CD4-positive, alpha-beta T cell (primary cell): ENCODE data around the gene AFF2. TPM values are rescaled to one million over a fixed set of nuclear protein-coding genes. Genes with fewer than 3 reads are reported as not detected.

Experiments used
- ATAC-seq: fragments of 200-7000 bp; cut with Tn5 transposase; one replicate; pipeline ENCODE4 v1.10.0; 2022; ENCODE audit warnings: mild to moderate bottlenecking; ENCODE audit not compliant: poor library complexity
- CTCF ChIA-PET: fragments of 350-600 bp; sonication (Branson Sonifier 250); formaldehyde crosslinking; loops from one replicate; lab custom pipeline; 2021; ENCODE audit warnings: antibody characterized with exemption, inconsistent platforms; lab: Charles Lee
- POLR2A ChIA-PET: fragments of 350-600 bp; sonication (Branson Sonifier 250); formaldehyde crosslinking; loops from one replicate; lab custom pipeline; 2021; ENCODE audit warnings: antibody characterized with exemption, inconsistent platforms; lab: Charles Lee
- DNase-seq, 14 experiments: peaks; one replicate each; pipeline ENCODE4 v3.0.0-alpha.2; 2013 to 2020; ENCODE audit warnings: mixed read lengths in 2 of 14
- H3K27ac ChIP-seq, 2 donors: one replicate each; pipeline versions ENCODE4 v1.5.1 to v1.7.0; 2013; ENCODE audit warnings: low read length in 2 of 2, low read depth in 1 of 2, mild to moderate bottlenecking in 1 of 2
- H3K27me3 ChIP-seq, 2 experiments: 1 replicate in 1 of 2; 2 replicates in 1 of 2; pipeline versions ENCODE4 v1.6.1 to v1.7.0; 2013; ENCODE audit warnings: low read length in 2 of 2, control low read depth in 1 of 2, mild to moderate bottlenecking in 1 of 2, moderate library complexity in 1 of 2; ENCODE audit not compliant: insufficient read depth in 2 of 2, control insufficient read depth in 1 of 2
- H3K36me3 ChIP-seq: one replicate; pipeline ENCODE4 v1.6.1; 2013; ENCODE audit warnings: low read length, control low read depth; ENCODE audit not compliant: insufficient read depth
- H3K4me1 ChIP-seq: one replicate; pipeline ENCODE4 v1.6.1; 2013; ENCODE audit warnings: low read length, control low read depth; ENCODE audit not compliant: insufficient read depth
- H3K4me3 ChIP-seq: one replicate; pipeline ENCODE4 v1.5.1; 2013; ENCODE audit warnings: mild to moderate bottlenecking, low read length, moderate library complexity
- H3K9me3 ChIP-seq, 2 experiments: 1 replicate in 1 of 2; 2 replicates in 1 of 2; pipeline versions ENCODE4 v1.6.1 to v1.7.0; 2013; ENCODE audit warnings: low read length in 2 of 2, mild to moderate bottlenecking in 2 of 2, control low read depth in 1 of 2, moderate library complexity in 1 of 2; ENCODE audit not compliant: control insufficient read depth in 1 of 2, insufficient read depth in 1 of 2
- H3K27ac Mint-ChIP-seq: one replicate; pipeline ENCODE4 v1.8.0; 2020; ENCODE audit warnings: mixed read lengths
- H3K27me3 Mint-ChIP-seq: one replicate; pipeline ENCODE4 v1.8.0; 2021; ENCODE audit warnings: mixed read lengths
- H3K36me3 Mint-ChIP-seq: one replicate; pipeline ENCODE4 v1.8.0; 2021; ENCODE audit warnings: low read depth, mixed read lengths
- H3K4me1 Mint-ChIP-seq: one replicate; pipeline ENCODE4 v1.8.0; 2021; ENCODE audit warnings: low read depth, mixed read lengths
- H3K4me3 Mint-ChIP-seq: one replicate; pipeline ENCODE4 v1.8.0; 2020; ENCODE audit warnings: mild to moderate bottlenecking, mixed read lengths
- H3K9me3 Mint-ChIP-seq: one replicate; pipeline ENCODE4 v1.8.0; 2020; ENCODE audit warnings: mixed read lengths
- CTCF ChIP-seq: fragments of 200-600 bp; IDR thresholded peaks from one replicate; pipeline ENCODE4 v1.8.0; 2022; ENCODE audit warnings: antibody characterized with exemption, mild to moderate bottlenecking
- intact Hi-C, 2 experiments: fragments of 100-400 bp; cut with DNase I in 1 of 2; cut with micrococcal nuclease in 1 of 2; formaldehyde crosslinking; loops; one replicate each; pipeline versions ENCODE4 v1.15.1 to v1.9.0; 2023 to 2025; cut with DNase I, micrococcal nuclease
- total RNA-seq, 174 experiments: library from RNA in 2 of 174; stranded (reverse) in 2 of 174; gene quantifications; one replicate each; pipeline ENCODE4 v1.2.3 and lab custom pipeline; 2021 to 2026

The AFF2 gene
- total RNA-seq, 2 experiments from 2014 or later = 5.9 to 6.2 TPM

- intact Hi-C loops = no loop called here
- no peaks in the 10 kb centered on the region for H3K27me3 Mint-ChIP-seq
- no peak overlapping the region for H3K4me3 ChIP-seq
- no peak for ATAC-seq
- H3K4me1 Mint-ChIP-seq = no peaks in the 10 kb centered on the region
- no peak for DNase-seq
- no peak overlapping the region for H3K4me3 Mint-ChIP-seq
- POLR2A ChIA-PET = no interaction called here
- H3K27ac ChIP-seq = no peak overlapping the region
- no peaks in the 10 kb centered on the region for H3K27me3 ChIP-seq
- no peak overlapping the region for H3K27ac Mint-ChIP-seq
- no peak for TF ChIP-seq CTCF
- no peaks in the 10 kb centered on the region for H3K36me3 ChIP-seq
- H3K9me3 Mint-ChIP-seq = no peaks in the 10 kb centered on the region
- H3K9me3 ChIP-seq = no peaks in the 10 kb centered on the region
- H3K36me3 Mint-ChIP-seq = no peaks in the 10 kb centered on the region
- CTCF ChIA-PET = no interaction called here
- H3K4me1 ChIP-seq = no peaks in the 10 kb centered on the region
Observed at GRCh38 chrX:148811236-148811635, 310.8 kb downstream of the AFF2 start.

- ChIA-PET CTCF (no interaction called here), POLR2A (no interaction called here)
- no peak overlapping the region for H3K4me3 Mint-ChIP-seq
- no peak overlapping the region for H3K27ac ChIP-seq
- no peaks in the 10 kb centered on the region for H3K27me3 ChIP-seq
- no peak for TF ChIP-seq CTCF
- H3K4me3 ChIP-seq = no peak overlapping the region
- no peaks in the 10 kb centered on the region for H3K36me3 ChIP-seq
- DNase-seq = no peak
- H3K4me1 Mint-ChIP-seq = no peaks in the 10 kb centered on the region
- no peaks in the 10 kb centered on the region for H3K9me3 ChIP-seq
- no peaks in the 10 kb centered on the region for H3K4me1 ChIP-seq
- no peak for ATAC-seq
- H3K27ac Mint-ChIP-seq = no peak overlapping the region
- H3K27me3 Mint-ChIP-seq = no peaks in the 10 kb centered on the region
- no peaks in the 10 kb centered on the region for H3K36me3 Mint-ChIP-seq
- intact Hi-C loops = no loop called here
- no peaks in the 10 kb centered on the region for H3K9me3 Mint-ChIP-seq
Observed at GRCh38 chrX:148813422-148813821, 313.0 kb downstream of the AFF2 start.

- Histone ChIP-seq H3K4me3 (no peak overlapping the region), H3K27ac (no peak overlapping the region), H3K36me3 (no peaks in the 10 kb centered on the region), H3K27me3 (no peaks in the 10 kb centered on the region), H3K9me3 (no peaks in the 10 kb centered on the region), H3K4me1 (no peaks in the 10 kb centered on the region)
- POLR2A ChIA-PET = no interaction called here
- CTCF ChIA-PET = no interaction called here
- Mint-ChIP-seq H3K9me3 (no peaks in the 10 kb centered on the region), H3K27me3 (no peaks in the 10 kb centered on the region), H3K27ac (no peak overlapping the region), H3K36me3 (no peaks in the 10 kb centered on the region), H3K4me1 (no peaks in the 10 kb centered on the region), H3K4me3 (no peak overlapping the region)
- no peak for ATAC-seq
- intact Hi-C loops = no loop called here
- no peak for TF ChIP-seq CTCF
- no peak for DNase-seq
Observed at GRCh38 chrX:148813967-148814366, 313.6 kb downstream of the AFF2 start.
